Amniotic stem cell (primary cell): ENCODE data around the gene AMBN.
"Not testable (repeated sequence)": the region's sequence is repeated elsewhere in the genome, so short reads cannot be mapped to it uniquely, and the experiment has no call there.

Experiments
- DNase-seq: peaks from one replicate; lab custom pipeline; 2025; lab: John Stamatoyannopoulos, UW

AMBN gene

DNA sequence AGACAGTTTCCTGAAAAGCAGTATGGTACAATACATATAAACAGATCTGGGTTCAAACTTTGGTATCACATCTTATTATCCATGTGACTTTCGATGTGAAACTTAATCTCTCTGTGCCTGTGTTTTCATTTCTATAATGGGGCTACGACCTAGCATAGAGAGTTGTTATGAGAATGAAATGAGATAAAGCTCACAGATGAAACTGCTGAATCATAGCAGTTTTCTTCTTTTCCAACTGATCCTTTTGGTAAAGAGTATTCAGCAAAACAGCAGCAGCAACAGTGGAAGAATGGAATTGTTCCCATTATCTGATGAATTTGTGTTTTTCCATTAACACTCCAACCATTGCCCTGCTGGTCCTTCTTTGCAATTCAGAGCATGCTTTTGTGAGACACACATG is 16.3 kb downstream of the AMBN start:
- no peak for DNase-seq

DNA sequence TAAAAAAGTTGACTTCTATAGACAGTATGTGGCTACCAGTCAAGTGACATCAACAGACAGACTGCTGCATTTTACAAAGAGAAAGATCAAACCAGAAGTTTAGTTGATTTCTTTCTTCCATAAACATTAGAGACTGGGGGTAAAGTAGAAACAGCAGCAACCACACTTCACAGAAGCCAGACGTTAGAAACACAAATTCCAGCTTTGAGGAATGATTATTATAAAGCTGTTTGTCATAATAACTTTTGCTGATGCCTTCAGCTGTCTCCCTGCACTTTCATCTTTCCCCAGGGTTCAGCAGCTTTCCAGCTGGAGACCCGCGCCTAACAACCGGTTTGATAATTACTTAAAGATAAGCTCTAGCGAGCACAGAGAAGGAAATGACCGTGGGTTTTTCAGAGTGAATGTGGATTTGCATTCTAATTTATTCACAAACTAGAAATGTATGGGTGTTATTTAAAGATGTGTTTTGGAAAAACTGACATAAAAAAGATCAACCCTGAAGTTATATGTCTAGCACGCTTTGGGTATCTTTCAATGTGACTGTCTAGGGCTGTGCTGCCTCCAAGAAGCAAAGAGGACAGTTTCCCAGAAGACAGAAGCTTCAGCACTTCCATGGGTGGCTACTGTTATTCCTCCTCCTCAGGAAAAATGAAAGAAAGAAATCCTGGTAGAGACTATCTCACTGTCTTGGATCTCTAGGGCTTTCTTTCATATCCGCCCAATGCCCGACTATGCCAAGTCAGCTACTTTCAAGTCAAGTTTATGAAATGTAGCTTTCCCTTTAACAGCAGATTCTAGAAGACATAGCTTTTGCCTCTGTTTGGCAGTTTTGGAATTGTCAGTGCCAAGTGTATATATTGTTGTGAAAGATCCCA is 21.5 kb downstream of the AMBN start:
- DNase-seq: no peak

DNA sequence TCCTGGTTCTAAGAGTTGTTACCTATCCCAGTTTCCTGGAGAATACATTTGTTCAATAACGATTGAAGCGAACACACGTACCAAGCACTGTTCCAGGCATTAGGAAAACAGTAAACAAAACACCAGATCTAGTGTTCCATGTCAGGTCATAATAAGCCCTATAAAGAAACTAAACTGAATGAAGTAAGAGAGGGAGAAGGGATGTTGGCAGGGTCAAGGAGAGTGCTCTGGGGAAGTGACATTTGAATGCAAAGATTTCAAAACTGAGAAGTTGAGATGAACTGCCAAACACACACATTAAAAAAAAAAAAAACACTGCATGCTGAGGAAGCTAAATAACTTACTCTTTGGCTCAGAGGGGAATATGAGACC is 22.1 kb downstream of the AMBN start:
- no peak for DNase-seq

DNA sequence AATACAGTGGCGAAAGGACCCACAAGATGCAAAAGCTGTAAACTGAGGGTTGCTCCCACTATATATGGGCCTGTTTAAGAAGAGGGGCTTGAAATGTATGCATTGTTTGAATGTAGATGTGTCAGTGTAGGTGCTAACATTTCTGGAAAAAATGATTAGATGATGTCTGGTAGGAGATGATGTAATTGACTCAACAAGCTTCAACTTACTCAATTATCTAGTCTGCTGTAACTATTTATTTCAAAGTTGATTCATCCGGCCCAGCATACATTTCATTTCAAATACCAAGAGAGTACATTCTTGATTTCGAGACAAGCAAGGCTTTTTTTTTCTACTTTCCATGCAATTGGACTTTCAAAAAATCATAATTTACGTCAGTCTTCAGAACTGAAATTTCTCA is 27.2 kb downstream of the AMBN start:
- DNase-seq: no peak

DNA sequence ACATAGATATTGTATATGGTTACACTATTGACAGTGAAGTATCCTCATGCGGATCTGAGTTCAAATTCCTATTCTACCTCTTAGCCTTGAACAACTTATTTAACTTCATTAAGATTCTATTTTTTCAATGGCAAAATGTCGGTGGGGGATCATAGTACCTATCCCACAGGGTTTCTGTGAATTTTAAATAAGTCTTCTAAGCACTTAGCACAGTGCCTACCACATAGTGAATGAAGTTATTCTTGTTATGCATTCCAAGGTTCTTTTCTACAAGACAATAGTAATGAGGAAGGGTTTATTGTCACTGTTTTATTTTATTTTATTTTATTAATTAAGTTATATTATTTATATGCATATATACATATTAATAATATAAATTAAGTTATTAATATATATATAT is 27.7 kb downstream of the AMBN start:
- no peak for DNase-seq

DNA sequence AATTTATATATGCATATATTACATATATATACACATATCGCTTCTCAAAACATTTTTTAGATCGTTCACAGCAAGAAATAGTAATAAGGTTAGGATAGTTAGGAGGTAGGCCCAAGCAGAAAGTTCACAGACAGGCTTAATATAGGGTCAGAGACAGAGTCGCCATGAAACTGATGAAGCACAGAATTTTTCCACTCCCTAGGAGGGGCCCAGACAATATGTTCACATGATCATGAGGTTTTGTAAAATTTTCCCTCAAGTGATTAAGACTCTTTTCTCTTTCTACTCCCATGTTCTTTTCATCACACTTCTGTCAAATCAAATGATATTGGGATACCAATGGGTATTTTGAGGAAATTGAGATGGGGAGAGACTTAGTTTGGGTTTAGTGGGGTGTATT is 31.3 kb downstream of the AMBN start:
- DNase-seq: no peak

DNA sequence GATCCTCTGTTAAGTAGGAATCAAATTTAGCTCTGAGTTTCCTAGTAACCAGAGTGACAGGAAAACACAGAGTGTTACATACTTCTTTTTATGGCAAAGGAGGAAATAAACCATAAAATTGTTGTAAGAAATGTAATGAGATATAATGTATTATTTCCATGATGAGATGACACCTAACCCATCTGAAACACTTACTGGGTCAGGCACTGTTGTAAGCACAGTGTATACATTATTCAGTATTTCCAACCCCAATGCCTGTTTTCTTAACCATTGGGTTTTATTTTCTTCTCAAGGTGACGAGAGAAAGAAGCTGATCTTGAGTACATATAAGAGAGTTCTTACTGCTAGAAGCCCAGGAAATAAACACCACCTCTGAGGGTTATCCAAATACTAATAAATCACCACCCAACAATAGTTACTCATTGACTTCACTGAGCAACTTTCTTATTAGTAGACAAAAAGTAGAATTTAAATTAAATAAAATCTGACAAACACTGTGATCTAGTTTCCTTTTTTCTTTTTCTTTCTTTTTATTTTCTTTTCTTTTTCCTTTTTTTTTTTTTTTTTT is 32.3 kb downstream of the AMBN start:
- no peak for DNase-seq

DNA sequence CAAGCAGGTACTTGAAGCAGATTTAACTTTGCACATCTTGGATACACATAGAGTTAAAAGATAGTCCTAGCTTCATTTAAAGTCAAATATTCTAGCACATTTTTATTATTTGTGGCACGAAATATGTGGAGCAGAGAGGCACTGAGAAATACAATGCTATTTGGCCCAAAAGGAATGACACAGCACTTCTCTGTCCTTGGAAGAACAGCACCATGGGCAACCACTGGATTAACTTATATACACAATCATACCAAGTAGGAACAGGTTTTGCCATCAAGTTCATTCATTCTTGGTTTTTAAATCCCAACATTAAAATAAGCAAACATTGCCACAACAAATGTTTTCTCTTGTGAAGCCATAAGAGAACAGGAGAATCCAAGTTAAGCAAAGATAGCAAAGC is 35.6 kb downstream of the AMBN start:
- DNase-seq: no peak

DNA sequence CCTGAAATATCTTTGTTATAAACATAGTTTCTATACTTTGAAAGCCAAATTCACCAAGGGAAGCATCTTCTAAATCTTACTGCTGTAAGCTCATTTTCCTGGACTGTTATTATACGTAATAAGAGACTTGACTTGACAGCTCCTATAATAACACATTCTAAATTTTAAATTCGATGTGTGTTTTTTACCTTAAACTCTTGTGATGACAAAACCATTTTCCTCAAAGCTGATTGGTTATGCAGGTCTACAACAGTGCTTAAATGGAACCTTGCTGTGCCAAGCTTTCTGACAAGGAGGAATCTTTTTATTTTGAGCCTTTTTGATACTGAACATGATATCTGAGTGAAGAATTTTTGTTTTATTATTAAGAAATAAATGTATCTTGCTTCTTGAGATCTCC is 36.4 kb downstream of the AMBN start, which contains the start of gene ENAM:
TSS of gene ENAM (plus strand) at position 301 of the 400 bp plus-strand sequence. CDS start 757 bp downstream, outside the sequence.
- no peak for DNase-seq

DNA sequence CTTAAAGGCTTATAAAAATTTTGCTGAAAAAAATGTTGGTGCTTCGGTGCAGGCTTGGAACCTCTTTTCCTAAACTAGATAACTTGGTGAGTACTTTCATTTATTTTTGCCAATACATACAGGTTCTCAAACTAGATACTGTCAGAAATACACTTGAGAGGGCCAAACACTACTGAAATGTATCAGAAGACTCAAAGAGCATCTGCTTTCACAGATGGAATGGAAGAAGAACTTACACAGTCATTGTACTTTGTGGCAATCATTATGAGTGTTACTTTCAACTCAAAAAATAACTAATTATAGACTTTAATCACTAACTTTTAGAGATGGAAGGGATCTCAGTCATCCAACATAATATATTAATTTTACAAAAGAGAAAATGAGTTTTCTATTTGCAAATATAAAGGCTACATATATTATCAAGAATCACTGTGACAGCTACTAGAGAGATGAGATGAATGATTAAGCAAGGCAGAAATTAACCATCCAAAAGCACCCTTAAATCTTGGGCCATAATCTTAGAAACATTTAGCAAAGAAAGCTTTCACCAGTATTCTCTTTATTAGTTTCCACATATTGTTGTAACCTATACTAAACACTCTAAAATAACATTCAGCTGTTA is 37.5 kb downstream of the AMBN start:
- no peak for DNase-seq

DNA sequence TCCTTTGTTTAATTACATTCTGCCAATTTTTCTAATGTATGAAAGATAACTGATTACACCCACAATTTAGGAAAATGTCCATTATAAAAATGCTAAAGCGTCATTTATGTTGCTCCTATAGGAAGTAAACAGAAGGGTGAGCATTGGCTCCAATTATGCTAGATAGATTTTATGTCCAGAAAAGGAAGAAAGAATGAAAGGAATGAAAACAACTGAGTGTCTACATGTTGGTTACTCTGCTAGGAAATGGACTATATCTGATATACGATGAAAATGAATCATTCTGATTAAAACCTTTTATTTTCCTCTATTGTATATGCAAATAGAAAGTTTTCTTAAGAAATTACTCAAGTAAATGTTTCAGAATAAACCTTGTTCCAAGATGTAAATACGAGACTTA is 38.1 kb downstream of the AMBN start:
- no peak for DNase-seq

DNA sequence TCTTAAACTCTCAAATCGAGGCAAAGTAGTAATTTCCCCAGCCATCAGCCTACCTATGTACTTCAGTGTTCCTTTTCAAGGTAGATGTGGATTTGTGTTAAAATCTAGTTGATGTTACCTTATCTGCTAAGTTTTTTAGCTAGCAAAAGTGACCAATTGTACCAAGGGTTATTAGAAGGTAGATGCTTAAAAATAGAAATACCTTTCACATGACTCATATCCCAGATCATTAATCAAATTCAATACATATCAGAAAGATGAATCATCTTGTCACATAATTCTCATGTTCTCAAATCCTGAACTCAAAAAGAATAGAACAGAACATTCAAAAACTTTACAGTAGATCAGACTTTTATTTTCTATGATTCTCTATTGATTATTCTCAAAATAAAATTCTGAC is 40.0 kb downstream of the AMBN start:
- DNase-seq: no peak

DNA sequence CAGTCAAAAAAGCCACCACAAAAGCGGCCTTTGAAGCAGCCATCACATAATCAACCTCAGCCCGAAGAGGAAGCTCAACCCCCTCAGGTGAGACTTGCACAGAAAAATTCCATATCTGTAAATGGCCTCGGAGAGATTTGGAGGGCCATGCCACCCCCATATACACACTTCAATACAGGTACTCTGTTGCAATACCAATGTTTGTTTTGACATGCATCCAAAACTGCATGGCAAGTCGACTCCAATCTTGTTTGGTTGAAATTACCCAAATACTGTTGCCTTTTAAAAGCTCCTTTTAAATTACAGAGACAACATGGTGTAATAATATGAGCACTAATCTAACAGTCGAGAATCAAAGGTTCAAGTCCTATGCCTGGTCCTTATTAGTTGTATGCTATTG is 42.4 kb downstream of the AMBN start:
- no peak for DNase-seq

DNA sequence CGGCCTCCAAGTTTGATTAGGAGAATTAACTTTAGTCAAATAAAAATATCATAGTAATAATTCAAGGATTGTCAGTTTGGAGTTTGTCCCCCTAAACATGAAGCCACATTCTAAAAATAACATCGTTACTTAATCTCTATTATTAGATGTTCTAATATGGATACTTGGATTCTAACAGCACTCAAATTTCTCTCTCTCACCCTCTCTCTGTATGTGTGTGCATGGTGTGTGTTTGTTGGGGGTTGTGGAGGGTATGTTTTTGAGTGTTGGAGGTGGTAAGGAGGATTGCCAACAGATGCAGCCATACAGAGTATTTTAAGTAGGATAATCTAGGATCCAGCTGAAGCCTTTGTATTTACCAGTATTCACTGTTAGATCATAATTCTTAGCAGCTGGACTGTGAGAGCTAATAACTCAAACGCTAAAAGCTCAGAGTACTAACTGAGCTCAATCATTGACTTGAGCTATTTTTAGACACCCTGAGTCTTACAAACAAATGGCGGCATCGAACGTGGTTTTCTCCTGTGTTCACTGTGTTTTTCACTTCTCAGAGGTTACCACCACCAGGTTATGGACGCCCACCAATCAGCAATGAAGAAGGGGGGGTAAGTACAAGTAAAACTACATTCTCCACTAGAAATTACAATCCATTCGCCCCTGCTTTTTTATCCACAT is 45.3 kb downstream of the AMBN start:
- DNase-seq: no peak

DNA sequence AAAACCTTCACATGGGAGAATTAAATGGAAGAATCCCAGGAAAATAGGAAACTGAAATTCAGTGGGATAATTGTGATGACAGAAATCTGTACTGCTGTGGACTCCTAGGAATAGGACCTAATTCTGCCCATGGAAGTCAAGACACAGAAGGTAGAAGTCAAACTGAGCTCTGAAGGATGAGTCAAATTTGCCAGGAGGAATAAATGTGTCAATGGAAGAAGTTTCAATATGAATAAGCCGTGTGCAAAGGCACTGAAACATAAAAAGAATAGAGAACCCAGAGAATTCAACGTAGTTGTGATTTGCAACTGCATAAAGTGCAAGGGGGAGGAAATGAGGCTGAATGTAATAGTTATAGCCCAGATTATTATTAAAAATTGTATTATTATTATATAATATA is 48.1 kb downstream of the AMBN start:
- no peak for DNase-seq

DNA sequence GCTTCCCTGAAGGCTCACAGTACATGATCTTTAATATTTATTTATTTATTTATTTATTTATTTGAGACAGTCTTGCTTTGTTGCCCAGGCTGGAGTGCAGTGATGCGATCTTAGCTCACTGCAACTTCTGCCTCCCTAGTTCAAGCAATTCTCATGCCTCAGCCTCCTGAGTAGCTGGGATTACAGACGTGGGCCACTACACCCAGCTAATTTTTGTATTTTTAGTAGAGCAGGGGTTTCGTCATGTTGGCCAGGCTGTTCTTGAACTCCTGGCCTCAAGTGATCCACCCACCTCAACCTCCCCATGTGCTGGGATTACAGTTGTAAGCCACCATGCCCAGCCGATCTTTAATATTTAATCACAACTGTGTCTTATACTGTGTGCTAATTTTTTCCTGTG is 58.7 kb downstream of the AMBN start:
- not testable (repeated sequence) for DNase-seq

DNA sequence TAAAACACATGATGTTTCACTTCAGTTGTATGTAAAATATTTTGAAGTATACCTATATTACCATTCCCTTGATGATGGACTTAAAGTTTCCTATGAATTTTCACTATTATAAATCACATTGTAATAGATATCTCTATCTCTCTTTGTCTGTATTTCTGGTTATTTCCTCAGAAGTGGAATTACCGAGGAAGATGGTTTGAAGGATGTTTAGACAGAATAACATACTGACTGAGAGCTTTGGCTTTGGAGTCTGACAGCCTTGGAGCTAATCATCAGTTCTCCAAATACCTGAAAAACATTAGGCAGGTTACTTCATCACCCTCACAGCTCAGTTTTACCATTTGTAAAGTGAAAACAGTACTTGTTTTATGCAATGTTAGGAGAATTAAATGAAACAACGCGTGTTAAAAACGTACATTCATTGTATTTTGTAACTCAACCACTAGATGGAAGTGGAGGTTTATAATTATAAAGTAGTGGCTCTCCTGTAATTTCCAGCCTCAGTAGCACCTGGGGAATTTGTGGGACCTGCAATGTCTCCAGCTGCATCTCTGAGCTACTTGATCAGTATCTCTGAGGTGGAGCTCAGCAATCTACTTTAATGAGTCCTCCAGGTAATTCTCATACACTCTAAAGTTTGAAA is 59.9 kb downstream of the AMBN start:
- peak; percentile 7 for DNase-seq

DNA sequence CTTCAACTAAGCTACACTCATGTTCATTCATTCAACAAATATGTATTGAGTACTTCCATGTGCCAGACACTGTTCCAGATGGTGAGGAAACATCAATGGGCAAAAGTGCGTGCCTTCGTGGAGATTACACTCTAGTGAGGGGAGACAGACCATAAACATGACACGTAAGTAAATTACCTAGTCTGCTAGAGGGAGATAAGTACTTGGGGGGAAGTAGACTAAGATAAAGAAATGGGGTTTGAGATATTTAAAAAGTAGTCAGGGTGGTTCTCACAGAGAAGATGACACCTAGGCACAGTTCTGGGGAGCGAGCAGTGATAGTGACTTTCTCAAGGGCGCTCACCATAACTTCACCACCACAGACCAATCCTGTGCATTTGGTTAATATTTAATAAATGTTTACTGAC is 62.6 kb downstream of the AMBN start:
- DNase-seq: no peak
